ENCODE measurements around the gene PHKA2.

GRCh38 chrX:18920079-18920478, 63.8 kb downstream of the PHKA2 start:
- TF ChIP-seq POLR2AphosphoS5 (IDR thresholded peaks at IDR 0.05) (no peak), POLR2A (IDR thresholded peaks at IDR 0.05) (no peak)
- TF ChIP-seq, protein P1, sequence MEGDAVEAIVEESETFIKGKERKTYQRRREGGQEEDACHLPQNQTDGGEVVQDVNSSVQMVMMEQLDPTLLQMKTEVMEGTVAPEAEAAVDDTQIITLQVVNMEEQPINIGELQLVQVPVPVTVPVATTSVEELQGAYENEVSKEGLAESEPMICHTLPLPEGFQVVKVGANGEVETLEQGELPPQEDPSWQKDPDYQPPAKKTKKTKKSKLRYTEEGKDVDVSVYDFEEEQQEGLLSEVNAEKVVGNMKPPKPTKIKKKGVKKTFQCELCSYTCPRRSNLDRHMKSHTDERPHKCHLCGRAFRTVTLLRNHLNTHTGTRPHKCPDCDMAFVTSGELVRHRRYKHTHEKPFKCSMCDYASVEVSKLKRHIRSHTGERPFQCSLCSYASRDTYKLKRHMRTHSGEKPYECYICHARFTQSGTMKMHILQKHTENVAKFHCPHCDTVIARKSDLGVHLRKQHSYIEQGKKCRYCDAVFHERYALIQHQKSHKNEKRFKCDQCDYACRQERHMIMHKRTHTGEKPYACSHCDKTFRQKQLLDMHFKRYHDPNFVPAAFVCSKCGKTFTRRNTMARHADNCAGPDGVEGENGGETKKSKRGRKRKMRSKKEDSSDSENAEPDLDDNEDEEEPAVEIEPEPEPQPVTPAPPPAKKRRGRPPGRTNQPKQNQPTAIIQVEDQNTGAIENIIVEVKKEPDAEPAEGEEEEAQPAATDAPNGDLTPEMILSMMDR (IDR thresholded peaks at IDR 0.05), result no peak

Data from suprapubic skin (tissue), 4 donors.